22Rv1 (cell line): ENCODE measurements around the gene DTNBP1.

Experiments
- H3K27ac ChIP-seq: fragments of 450-650 bp; 2 replicates; pipeline ENCODE4 v1.5.1; 2017
- ZFX ChIP-seq: fragments of 450-650 bp; IDR thresholded peaks from 2 replicates; pipeline ENCODE4 v1.6.1; 2017; ENCODE audit warnings: antibody characterized with exemption, borderline replicate concordance
- TF ChIP-seq, protein P1 (sequence below): fragments of 450-650 bp; IDR thresholded peaks from 2 replicates; pipeline ENCODE4 v1.5.1; 2017; ENCODE audit warnings: mild to moderate bottlenecking

DTNBP1 gene

DNA sequence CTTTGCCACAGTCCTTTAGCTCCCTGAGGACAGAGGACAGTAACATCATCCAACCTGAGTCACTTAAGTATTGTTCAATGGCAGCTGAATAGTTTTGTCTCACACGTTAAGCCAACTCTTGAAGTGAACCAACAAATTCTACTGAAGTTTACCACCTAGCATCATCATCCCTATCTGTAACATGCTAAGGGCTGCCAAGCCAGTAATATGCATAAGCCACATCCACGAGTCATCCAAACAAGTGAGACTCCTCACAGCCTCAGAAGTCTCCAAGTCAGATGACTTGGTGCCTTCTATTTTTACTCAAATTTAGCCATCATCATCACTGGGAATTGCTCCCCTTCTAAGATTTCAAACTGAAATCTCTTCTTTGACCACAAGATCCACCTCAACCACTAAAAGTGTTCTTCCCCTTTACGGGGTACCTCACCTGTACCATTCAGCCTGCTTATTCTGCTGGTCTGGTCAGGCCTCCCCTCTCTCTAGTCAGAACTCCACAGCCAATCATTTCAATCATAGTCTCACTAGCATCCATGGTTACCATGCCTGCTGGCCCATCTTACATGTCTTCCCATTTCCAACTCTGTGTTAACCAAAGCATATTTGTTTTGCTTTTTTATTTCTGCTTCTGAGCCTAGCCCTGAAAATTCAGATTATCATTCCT lies 73.7 kb downstream of the DTNBP1 start:
- no peak overlapping the region for H3K27ac ChIP-seq
- no peak for TF ChIP-seq ZFX
- TF ChIP-seq, protein P1, sequence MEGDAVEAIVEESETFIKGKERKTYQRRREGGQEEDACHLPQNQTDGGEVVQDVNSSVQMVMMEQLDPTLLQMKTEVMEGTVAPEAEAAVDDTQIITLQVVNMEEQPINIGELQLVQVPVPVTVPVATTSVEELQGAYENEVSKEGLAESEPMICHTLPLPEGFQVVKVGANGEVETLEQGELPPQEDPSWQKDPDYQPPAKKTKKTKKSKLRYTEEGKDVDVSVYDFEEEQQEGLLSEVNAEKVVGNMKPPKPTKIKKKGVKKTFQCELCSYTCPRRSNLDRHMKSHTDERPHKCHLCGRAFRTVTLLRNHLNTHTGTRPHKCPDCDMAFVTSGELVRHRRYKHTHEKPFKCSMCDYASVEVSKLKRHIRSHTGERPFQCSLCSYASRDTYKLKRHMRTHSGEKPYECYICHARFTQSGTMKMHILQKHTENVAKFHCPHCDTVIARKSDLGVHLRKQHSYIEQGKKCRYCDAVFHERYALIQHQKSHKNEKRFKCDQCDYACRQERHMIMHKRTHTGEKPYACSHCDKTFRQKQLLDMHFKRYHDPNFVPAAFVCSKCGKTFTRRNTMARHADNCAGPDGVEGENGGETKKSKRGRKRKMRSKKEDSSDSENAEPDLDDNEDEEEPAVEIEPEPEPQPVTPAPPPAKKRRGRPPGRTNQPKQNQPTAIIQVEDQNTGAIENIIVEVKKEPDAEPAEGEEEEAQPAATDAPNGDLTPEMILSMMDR = no peak

DNA sequence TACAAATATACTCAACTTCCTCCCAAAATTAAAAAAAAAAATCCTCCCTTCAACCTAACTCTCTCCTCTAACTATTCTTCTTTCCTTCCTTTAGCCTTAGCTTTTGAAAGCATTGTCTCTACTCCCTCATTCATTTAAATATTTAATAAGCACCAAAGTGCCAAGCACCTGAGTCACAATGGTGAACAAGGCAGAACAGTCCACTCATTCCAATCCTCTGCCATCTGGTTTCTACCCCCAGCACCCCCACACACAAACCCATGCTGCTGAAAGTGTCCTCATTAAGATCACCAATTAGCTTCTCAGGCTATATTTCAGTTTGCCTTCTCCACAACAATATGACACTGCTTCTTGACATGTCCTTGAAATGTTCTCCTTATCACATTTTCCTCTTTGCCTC lies 76.3 kb downstream of the DTNBP1 start:
- TF ChIP-seq, protein P1 = no peak
- no peak for TF ChIP-seq ZFX
- no peak overlapping the region for H3K27ac ChIP-seq

DNA sequence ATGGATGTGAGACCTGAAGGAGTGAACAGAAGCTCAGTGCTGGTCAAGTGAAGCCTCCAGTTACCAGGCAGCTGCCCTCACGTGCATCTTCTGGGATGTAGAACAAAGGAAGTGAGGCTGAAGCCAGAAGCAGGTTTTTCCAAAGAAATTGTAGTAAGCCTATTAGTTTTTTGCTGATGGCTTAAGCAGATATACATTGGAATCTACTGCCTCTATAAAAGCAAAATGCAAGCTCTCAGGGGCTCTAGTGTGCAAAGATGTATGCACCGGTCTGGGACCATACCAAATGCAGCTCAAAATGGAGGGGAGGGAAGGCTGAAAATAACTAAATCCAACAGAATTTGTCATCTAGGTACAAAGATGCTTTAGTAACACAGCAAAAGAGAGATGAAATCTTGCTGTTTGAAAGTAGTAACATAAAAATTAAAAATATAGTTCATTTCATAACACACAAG lies 77.0 kb downstream of the DTNBP1 start:
- H3K27ac ChIP-seq = no peak overlapping the region

DNA sequence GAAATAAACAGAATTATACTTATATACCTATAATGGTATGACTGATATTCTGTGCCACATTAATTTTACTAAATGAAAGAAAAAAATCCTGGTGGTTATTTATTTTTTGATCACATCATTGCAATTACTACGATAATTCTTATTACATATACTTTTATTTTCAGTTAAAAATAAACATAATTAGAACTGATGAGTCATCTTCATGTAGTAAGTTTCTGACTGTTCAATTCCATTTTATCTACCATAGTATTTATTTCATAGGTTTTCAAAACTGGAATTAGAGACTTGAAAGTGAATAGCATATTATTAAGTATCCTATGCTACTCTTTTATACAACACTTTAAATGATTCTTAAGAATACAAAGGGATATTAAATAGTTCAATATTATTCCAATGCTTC lies 80.3 kb downstream of the DTNBP1 start:
- no peak overlapping the region for H3K27ac ChIP-seq
- TF ChIP-seq, protein P1 = no peak
- no peak for TF ChIP-seq ZFX

More for the DNA sequence above, 77.0 kb downstream of the DTNBP1 start:
- no peak for TF ChIP-seq ZFX
- TF ChIP-seq, protein P1 = no peak

DNA sequence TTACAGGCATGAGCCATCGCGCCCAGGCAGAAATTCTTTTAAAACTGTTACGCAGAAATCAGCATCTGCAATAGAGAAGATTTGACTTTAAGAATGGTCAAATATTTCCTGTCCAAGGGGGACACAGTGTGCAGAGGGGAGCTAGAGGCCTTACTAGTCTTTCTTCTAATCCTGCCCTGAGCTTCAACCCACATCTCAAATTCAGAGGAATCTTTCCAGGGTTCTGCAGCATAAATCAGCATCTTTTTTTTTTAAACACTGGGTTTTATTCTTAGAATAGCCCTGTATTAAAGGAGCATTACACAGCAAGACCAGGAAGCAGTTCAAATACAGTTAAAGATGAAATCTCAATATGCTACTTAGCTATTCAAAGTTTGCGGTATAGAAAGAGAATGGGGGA lies 81.1 kb downstream of the DTNBP1 start:
- TF ChIP-seq ZFX = no peak
- no peak overlapping the region for H3K27ac ChIP-seq

DNA sequence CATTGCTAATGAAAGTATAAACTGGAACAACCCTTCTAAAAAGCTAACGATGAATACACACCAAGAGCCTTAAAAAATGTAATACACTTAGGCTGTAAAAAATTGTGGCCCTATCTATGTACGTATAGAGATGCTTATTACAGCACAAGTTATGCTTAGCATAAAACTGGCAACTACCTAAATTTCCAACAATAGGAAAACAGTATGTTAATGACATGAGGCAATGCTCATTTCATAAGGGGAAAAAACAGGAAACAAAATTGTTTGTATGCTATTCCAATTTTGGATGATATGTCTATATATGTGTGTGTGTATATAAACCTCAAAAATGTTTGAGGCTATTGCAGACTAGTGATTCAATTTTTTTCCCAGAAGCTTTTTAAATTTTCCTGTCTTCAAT lies 82.5 kb downstream of the DTNBP1 start:
- no peak overlapping the region for H3K27ac ChIP-seq
- TF ChIP-seq ZFX = no peak
- TF ChIP-seq, protein P1 = no peak

DNA sequence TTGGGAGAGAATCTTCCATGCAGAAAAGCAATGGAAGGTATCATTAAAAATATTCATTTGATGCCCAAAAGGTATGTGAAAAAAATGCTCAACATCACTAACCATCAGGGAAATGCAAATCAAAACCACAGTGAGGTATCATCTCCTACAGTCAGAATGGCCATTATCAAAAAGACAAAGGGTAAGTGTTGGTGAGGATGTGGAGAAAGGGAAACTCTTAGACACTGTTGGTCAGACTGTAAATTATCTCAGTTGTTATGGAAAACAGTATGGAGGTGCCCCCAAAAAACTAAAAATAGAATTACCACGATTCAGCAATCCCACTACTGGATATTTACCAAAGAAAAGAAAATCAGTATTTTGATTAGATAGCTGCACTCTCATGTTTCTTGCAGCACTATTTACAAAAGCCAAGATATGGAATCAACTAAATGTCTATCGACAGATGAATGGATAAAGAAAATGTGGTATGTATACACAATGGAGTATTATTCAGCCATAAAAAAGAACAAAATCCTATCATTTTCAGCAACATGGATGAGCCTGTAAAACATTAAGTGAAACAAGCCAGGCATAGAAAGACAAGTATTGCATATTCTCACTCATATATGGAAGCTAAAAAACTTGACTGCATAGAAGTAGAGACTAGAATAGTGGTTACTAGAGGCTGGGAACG lies 84.0 kb downstream of the DTNBP1 start:
- no peak for TF ChIP-seq ZFX
- TF ChIP-seq, protein P1 = no peak
- no peak overlapping the region for H3K27ac ChIP-seq
